Endothelial cell of umbilical vein (primary cell): ENCODE results near the gene NUMBL. TPM values are rescaled to one million over a fixed set of nuclear protein-coding genes. Genes with fewer than 3 reads are reported as not detected.

Experiments used
- BruUV-seq: library from RNA; stranded (reverse); fragments of 400-500 nt; replicated peaks from 2 replicates; lab custom pipeline; 2021; lab: Mats Ljungman, UMichigan
- CTCF ChIA-PET: fragments of 300-600, 350-600 bp; sonication (Branson Sonifier 250); formaldehyde crosslinking; loops from one replicate; lab custom pipeline; 2021; ENCODE audit warnings: antibody characterized with exemption, inconsistent platforms; lab: Charles Lee
- POLR2A ChIA-PET: fragments of 300-600, 350-600 bp; sonication (Branson Sonifier 250); formaldehyde crosslinking; loops from one replicate; lab custom pipeline; 2021; ENCODE audit warnings: antibody characterized with exemption, inconsistent platforms; lab: Charles Lee
- DNase-seq: peaks from one replicate; pipeline ENCODE4 v3.0.0-alpha.2; 2011; ENCODE audit warnings: low read depth, low spot score
- FAIRE-seq: peaks from 2 replicates; lab custom pipeline; 2011; peaks lifted over from hg19 to GRCh38; lab: Jason Lieb, UNC
- H2AFZ ChIP-seq: 2 replicates; pipeline ENCODE4 v1.6.0; 2012; ENCODE audit warnings: low read depth, low read length, control low read depth, inconsistent platforms
- H3K27ac ChIP-seq: 2 replicates; pipeline ENCODE4 v1.5.1; 2011; ENCODE audit warnings: low read depth, mild to moderate bottlenecking, control low read depth, low read length, moderate library complexity; ENCODE audit not compliant: insufficient read depth
- H3K27me3 ChIP-seq, 2 experiments: 2 replicates each; pipeline versions ENCODE4 v1.6.0 to v1.6.1; 2011; ENCODE audit warnings: low read length in 2 of 2, mixed read lengths in 1 of 2; ENCODE audit not compliant: control insufficient read depth in 2 of 2, insufficient read depth in 2 of 2
- H3K36me3 ChIP-seq, 2 experiments: 2 replicates in 1 of 2; 3 replicates in 1 of 2; pipeline ENCODE4 v1.5.1; 2011; ENCODE audit warnings: low read length in 2 of 2, mild to moderate bottlenecking in 1 of 2, moderate library complexity in 1 of 2; ENCODE audit not compliant: control insufficient read depth in 2 of 2, insufficient read depth in 2 of 2; ENCODE audit errors: extremely low read depth in 1 of 2
- H3K4me1 ChIP-seq: 3 replicates; pipeline ENCODE4 v1.5.1; 2011; ENCODE audit warnings: mild to moderate bottlenecking, low read length; ENCODE audit not compliant: control insufficient read depth, insufficient read depth; ENCODE audit errors: extremely low read depth
- H3K4me2 ChIP-seq: 2 replicates; pipeline ENCODE4 v1.6.1; 2011; ENCODE audit warnings: low read length, control low read depth, mixed read lengths; ENCODE audit not compliant: insufficient read depth
- H3K4me3 ChIP-seq, 3 experiments: fragments of 200-600 bp in 1 of 3; sonication (generic), shearing (Covaris generic) in 1 of 3; replicated peaks in 1 of 3; 2 replicates each; pipeline ENCODE4 v1.5.1; 2011 to 2016; ENCODE audit warnings: control low read depth in 3 of 3, low read length in 3 of 3, mild to moderate bottlenecking in 2 of 3, inconsistent platforms in 1 of 3, low read depth in 1 of 3, moderate library complexity in 1 of 3; ENCODE audit not compliant: insufficient read depth in 1 of 3
- H3K79me2 ChIP-seq: 2 replicates; pipeline ENCODE4 v1.6.0; 2012; ENCODE audit warnings: low read length, inconsistent platforms; ENCODE audit not compliant: control insufficient read depth, insufficient read depth
- H3K9ac ChIP-seq: replicated peaks from 2 replicates; pipeline ENCODE3; 2011; ENCODE audit warnings: low read length, control low read depth; ENCODE audit not compliant: insufficient read depth; ENCODE audit errors: extremely low read depth
- H3K9me1 ChIP-seq: replicated peaks from 3 replicates; pipeline ENCODE4 v1.6.0; 2011; ENCODE audit warnings: mild to moderate bottlenecking, low read length; ENCODE audit not compliant: control insufficient read depth, insufficient read depth; ENCODE audit errors: extremely low read depth
- H3K9me3 ChIP-seq: replicated peaks from 2 replicates; pipeline ENCODE4 v1.5.1; 2012; ENCODE audit warnings: low read length, inconsistent platforms; ENCODE audit not compliant: control insufficient read depth, insufficient read depth
- H4K20me1 ChIP-seq: replicated peaks from 2 replicates; pipeline ENCODE3; 2011; ENCODE audit warnings: mild to moderate bottlenecking, low read length; ENCODE audit not compliant: control insufficient read depth, insufficient read depth; ENCODE audit errors: extremely low read depth
- CTCF ChIP-seq, 2 donors: IDR thresholded peaks; 1 replicate in 1 of 2; 2 replicates in 1 of 2; pipeline ENCODE4 v1.5.1; 2011; ENCODE audit warnings: low read length in 2 of 2, mild to moderate bottlenecking in 2 of 2, moderate library complexity in 2 of 2, control low read depth in 1 of 2, inconsistent platforms in 1 of 2, low read depth in 1 of 2; ENCODE audit not compliant: insufficient read depth in 1 of 2; ENCODE audit errors: extremely low read depth in 1 of 2
- EZH2 ChIP-seq: IDR thresholded peaks from 2 replicates; pipeline ENCODE4 v1.6.1; 2012; ENCODE audit warnings: borderline replicate concordance, low read depth, mild to moderate bottlenecking, moderate library complexity, low read length, inconsistent platforms; ENCODE audit not compliant: severe bottlenecking
- FOS ChIP-seq: IDR thresholded peaks from 2 replicates; pipeline ENCODE4 v1.6.1; 2011; ENCODE audit warnings: mild to moderate bottlenecking, low read length, moderate library complexity, borderline replicate concordance; ENCODE audit not compliant: insufficient read depth
- GATA2 ChIP-seq: IDR thresholded peaks from 2 replicates; pipeline ENCODE4 v1.7.0; 2011; ENCODE audit warnings: low read depth, mild to moderate bottlenecking, moderate library complexity, mixed read lengths, low read length; ENCODE audit not compliant: insufficient read length, insufficient read depth
- JUN ChIP-seq: IDR thresholded peaks from 2 replicates; pipeline ENCODE4 v1.6.1; 2011; ENCODE audit warnings: borderline replicate concordance, low read depth; ENCODE audit not compliant: insufficient read length, insufficient read depth
- MAX ChIP-seq: IDR thresholded peaks from 2 replicates; pipeline ENCODE4 v1.6.1; 2011; ENCODE audit not compliant: insufficient read depth, insufficient read length
- MYC ChIP-seq: IDR thresholded peaks from one replicate; pipeline ENCODE4 v1.6.1; 2011; ENCODE audit warnings: mild to moderate bottlenecking, low read depth, low read length
- POLR2A ChIP-seq: IDR thresholded peaks from 2 replicates; pipeline ENCODE4 v1.6.1; 2012; ENCODE audit warnings: low read depth, mild to moderate bottlenecking, control low read depth, low read length
- POLR2AphosphoS5 ChIP-seq: IDR thresholded peaks from 2 replicates; pipeline ENCODE4 v1.6.1; 2012; ENCODE audit warnings: low read depth, mild to moderate bottlenecking, control low read depth, low read length, moderate library complexity; ENCODE audit not compliant: insufficient read depth
- dilution Hi-C: fragments of 300-500 bp; cut with MboI; formaldehyde crosslinking; loops from one replicate; pipeline ENCODE4 v1.15.0; 2019; ENCODE audit warnings: low sequenced_read_pairs; ENCODE audit not compliant: extremely low pct_ligation_motif_present
- intact Hi-C: fragments of 100-400 bp; cut with micrococcal nuclease; formaldehyde crosslinking; loops from one replicate; pipeline ENCODE4 v1.10.0; 2022
- polyA plus RNA-seq, 4 experiments: library from polyadenylated mRNA; depleted of rRNA in 3 of 4; stranded (reverse) in 3 of 4; unstranded in 1 of 4; fragments of >200 nt; gene quantifications; 2 replicates each; pipeline versions ENCODE4 v1.2.1 to v1.2.3, GENCODE V29; 2011 to 2012; ENCODE audit warnings: missing spikeins in 1 of 4
- total RNA-seq: library from RNA; stranded (reverse); gene quantifications from 2 replicates; pipeline ENCODE4 v1.2.3, GENCODE V29; 2021

NUMBL gene
- total and polyA plus RNA-seq, 2 donors (not counting 3 experiments of a cell fraction or from before 2014, with no cell fraction given), result 21.5 to 46.7 TPM

- Histone ChIP-seq H3K9me3 (no peaks in the 10 kb centered on the region), H2AFZ (peak overlapping the region; percentile 76), H3K4me3 (no peak overlapping the region), H3K36me3 (no peaks in the 10 kb centered on the region), H3K79me2 (no peaks in the 10 kb centered on the region), H3K27ac (peak overlapping the region; percentile 10), H3K9ac (no peak overlapping the region), H3K27me3 (no peaks in the 10 kb centered on the region), H3K4me1 (peaks cover 14% of the 10 kb centered on the region), H4K20me1 (no peaks in the 10 kb centered on the region), H3K9me1 (no peaks in the 10 kb centered on the region), H3K4me2 (peak overlapping the region; percentile 9)
- TF ChIP-seq MAX (no peak), POLR2AphosphoS5 (no peak), MYC (no peak), EZH2 (no peak), FOS (no peak), POLR2A (no peak), GATA2 (no peak), CTCF (IDR thresholded peaks at IDR 0.05; ENCODE audit: extremely low read depth in 1 of 2, insufficient read depth in 1 of 2, low read depth in 1 of 2, low read length in 2 of 2) (no peak), JUN (no peak)
- FAIRE-seq, result peak; percentile 66
- peak; percentile 19 for DNase-seq
- CTCF ChIA-PET, result no interaction called here
- POLR2A ChIA-PET, result no interaction called here
- no TSS peak for BruUV-seq
- dilution Hi-C loops, result no loop called here
- intact Hi-C loops, result no loop called here
These were observed 49.7 kb downstream of the NUMBL start for GRCh38 chr19:40640744-40641143.
